SU-DHL-6 (cell line): ENCODE measurements around the gene DRC7.

Experiments used
- CTCF ChIP-seq: fragments of 200-600 bp; sonication (generic); IDR thresholded peaks from one replicate; pipeline ENCODE4 v1.5.1; 2017; ENCODE audit warnings: antibody characterized with exemption, mild to moderate bottlenecking, low read length, moderate library complexity; ENCODE audit not compliant: insufficient read depth, poor library complexity, severe bottlenecking
- EZH2phosphoT487 ChIP-seq: fragments of 200-600 bp; sonication (generic), shearing (Covaris generic); conservative IDR thresholded peaks from 2 replicates; pipeline ENCODE4 v1.6.1; 2018; ENCODE audit warnings: mild to moderate bottlenecking, antibody characterized with exemption, low read length, moderate library complexity, mixed read lengths

DNA sequence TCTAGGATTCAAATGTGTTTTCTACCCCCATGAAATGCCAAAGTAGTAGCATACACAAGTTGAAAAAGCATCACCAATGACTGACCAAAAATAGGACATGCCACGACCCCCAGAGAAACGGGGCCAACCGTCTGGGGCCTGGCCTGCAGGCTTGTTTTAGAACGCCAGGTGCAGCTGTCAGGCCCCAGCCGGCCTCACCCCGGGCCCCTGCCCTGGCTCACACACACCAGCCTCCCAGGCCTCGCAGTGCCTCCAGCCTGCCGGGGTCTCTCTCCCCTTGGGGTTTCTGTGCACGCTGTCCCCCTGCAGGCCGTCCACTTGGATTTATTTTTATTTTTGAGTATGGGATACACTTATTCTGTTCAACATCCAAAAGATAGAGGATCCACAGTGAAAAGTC, 48.9 kb downstream of the DRC7 start:
- TF ChIP-seq CTCF: no peak
- TF ChIP-seq EZH2phosphoT487: no peak
